K562 (cell line): ENCODE measurements around the gene ATP6V0D1. TPM values are rescaled to one million over a fixed set of nuclear protein-coding genes. Genes with fewer than 3 reads are reported as not detected.

Source experiments
- BRCA1 ChIP-seq, 2 experiments: fragments of 450-650 bp in 1 of 2; sonication (generic) in 1 of 2; formaldehyde crosslinking in 1 of 2; IDR thresholded peaks; 2 replicates each; pipeline versions ENCODE4 v1.5.0 to v1.6.1; 2017 to 2020; ENCODE audit warnings: mild to moderate bottlenecking in 1 of 2, missing genetic modification reagents in 1 of 2
- DNMT1 ChIP-seq: fragments of 450-650 bp; IDR thresholded peaks from 2 replicates; pipeline ENCODE4 v1.6.1; 2016; ENCODE audit warnings: antibody characterized with exemption, mild to moderate bottlenecking
- ELF2 ChIP-seq: fragments of 250-450 bp; sonication (Bioruptor Pico); IDR thresholded peaks from 2 replicates; pipeline ENCODE4 v1.5.0; 2021; ENCODE audit warnings: mild to moderate bottlenecking
- ELF4 ChIP-seq: fragments of 450-650 bp; formaldehyde crosslinking; IDR thresholded peaks from 2 replicates; pipeline ENCODE4 v1.4.0; 2022; ENCODE audit warnings: missing genetic modification characterization
- HNRNPUL1 ChIP-seq: fragments of 200-400 bp; formaldehyde crosslinking; IDR thresholded peaks from 2 replicates; pipeline ENCODE4 v1.6.1; 2017; ENCODE audit warnings: low read length
- ILF3 ChIP-seq: fragments of 450-650 bp; IDR thresholded peaks from 2 replicates; pipeline ENCODE4 v1.6.1; 2018; ENCODE audit warnings: antibody characterized with exemption, mild to moderate bottlenecking, moderate library complexity, borderline replicate concordance
- MAZ ChIP-seq, 2 experiments: fragments of 450-650 bp in 1 of 2; sonication (generic) in 1 of 2; formaldehyde crosslinking; IDR thresholded peaks in 1 of 2; conservative IDR thresholded peaks in 1 of 2; 2 replicates each; pipeline versions ENCODE4 v1.4.0 to v1.5.0; 2020; ENCODE audit warnings: mild to moderate bottlenecking in 1 of 2, missing genetic modification reagents in 1 of 2
- MED1 ChIP-seq: sonication (generic); formaldehyde crosslinking; IDR thresholded peaks from 2 replicates; pipeline ENCODE4 v1.8.1; 2023; ENCODE audit warnings: missing genetic modification reagents, borderline replicate concordance
- MIER1 ChIP-seq: fragments of 450-650 bp; IDR thresholded peaks from 2 replicates; pipeline ENCODE4 v1.6.1; 2016; ENCODE audit warnings: antibody characterized with exemption, mild to moderate bottlenecking, low read depth
- MYC ChIP-seq, 2 experiments: fragments of 250-450 bp in 1 of 2; sonication (Bioruptor Pico) in 1 of 2; IDR thresholded peaks; 2 replicates each; pipeline versions ENCODE4 v1.5.1 to v1.6.1; 2012 to 2021; ENCODE audit warnings: low read depth in 2 of 2, borderline replicate concordance in 1 of 2, improper control_type of control experiment in 1 of 2, low read length in 1 of 2, mild to moderate bottlenecking in 1 of 2, moderate library complexity in 1 of 2
- POLR2AphosphoS5 ChIP-seq: IDR thresholded peaks from 2 replicates; pipeline ENCODE4 v1.6.1; 2011; ENCODE audit warnings: mild to moderate bottlenecking, low read depth, low read length, moderate library complexity; ENCODE audit not compliant: control insufficient read depth, insufficient read depth
- PREB ChIP-seq: sonication (generic); formaldehyde crosslinking; IDR thresholded peaks from 2 replicates; pipeline ENCODE4 v1.8.1; 2023; ENCODE audit warnings: mild to moderate bottlenecking, missing genetic modification reagents
- SMAD3 ChIP-seq: fragments of 450-650 bp; formaldehyde crosslinking; conservative IDR thresholded peaks from 2 replicates; pipeline ENCODE4 v1.4.0; 2020; ENCODE audit warnings: mild to moderate bottlenecking
- SNAPC5 ChIP-seq: fragments of 250-450 bp; sonication (Bioruptor Pico); IDR thresholded peaks from 2 replicates; pipeline ENCODE4 v1.8.0; 2021; ENCODE audit warnings: moderate library complexity, mild to moderate bottlenecking, inconsistent platforms
- YY1 ChIP-seq, 3 experiments: IDR thresholded peaks; 2 replicates each; pipeline ENCODE4 v1.6.1; 2011; ENCODE audit warnings: low read length in 2 of 3, mild to moderate bottlenecking in 2 of 3, moderate library complexity in 2 of 3, borderline replicate concordance in 1 of 3, control low read depth in 1 of 3, low read depth in 1 of 3; ENCODE audit not compliant: insufficient read depth in 3 of 3, insufficient replicate concordance in 2 of 3, control insufficient read depth in 1 of 3, insufficient read length in 1 of 3; ENCODE audit errors: extremely low read depth in 1 of 3
- ZBTB7A ChIP-seq: IDR thresholded peaks from 2 replicates; pipeline ENCODE4 v1.6.1; 2011; ENCODE audit warnings: low read depth, mild to moderate bottlenecking, low read length, moderate library complexity, borderline replicate concordance; ENCODE audit not compliant: control insufficient read depth
- ZC3H4 ChIP-seq: sonication (generic); formaldehyde crosslinking; IDR thresholded peaks from 2 replicates; pipeline ENCODE4 v1.9.0; 2021; ENCODE audit warnings: missing genetic modification reagents, borderline replicate concordance
- ZNF133 ChIP-seq: fragments of 250-450 bp; sonication (Bioruptor Pico); IDR thresholded peaks from 2 replicates; pipeline ENCODE4 v1.4.0; 2020; ENCODE audit warnings: mild to moderate bottlenecking
- ZNF282 ChIP-seq: sonication (generic); formaldehyde crosslinking; IDR thresholded peaks from 2 replicates; pipeline ENCODE4 v1.8.1; 2023; ENCODE audit warnings: missing genetic modification reagents
- ZNF398 ChIP-seq: fragments of 250-450 bp; sonication (Bioruptor Pico); IDR thresholded peaks from 2 replicates; pipeline ENCODE4 v1.8.0; 2021; ENCODE audit warnings: moderate library complexity, mild to moderate bottlenecking, inconsistent platforms
- ZNF668 ChIP-seq: fragments of 250-450 bp; sonication (Bioruptor Pico); IDR thresholded peaks from 2 replicates; pipeline ENCODE4 v1.8.0; 2022; ENCODE audit warnings: mild to moderate bottlenecking, inconsistent platforms
- ZNF695 ChIP-seq: fragments of 450-650 bp; formaldehyde crosslinking; IDR thresholded peaks from 2 replicates; pipeline ENCODE4 v1.4.0; 2020; ENCODE audit warnings: mild to moderate bottlenecking, moderate library complexity
- ZSCAN32 ChIP-seq: fragments of 450-650 bp; formaldehyde crosslinking; IDR thresholded peaks from 2 replicates; pipeline ENCODE4 v1.4.0; 2020; ENCODE audit warnings: mild to moderate bottlenecking, moderate library complexity
- polyA plus RNA-seq, 8 experiments: library from polyadenylated mRNA; depleted of rRNA in 4 of 8; stranded (reverse) in 5 of 8; unstranded in 3 of 8; fragments of >200 nt; fragmentation: Nextera tagmentation in 2 of 8; fragmentation: Illumina TruSeq in 1 of 8; extraction: Ambion mirVana in 2 of 8; extraction: Trizol in 1 of 8; gene quantifications; 2 replicates each; pipeline versions ENCODE4 v1.2.1 to v1.2.3, GENCODE V29; 2011 to 2014; ENCODE audit warnings: inconsistent platforms in 1 of 8, missing spikeins in 1 of 8
- total RNA-seq, 7 experiments: library from RNA; depleted of rRNA in 6 of 7; stranded (reverse); fragments of >200 nt in 6 of 7; fragmentation: Illumina TruSeq in 2 of 7; extraction: Trizol in 2 of 7; gene quantifications; 2 replicates each; pipeline versions ENCODE4 v1.2.1 to v1.2.3, GENCODE V29; 2011 to 2021; ENCODE audit warnings: low replicate concordance in 1 of 7

The ATP6V0D1 gene
- total and polyA plus RNA-seq, 9 of the 15 experiments (the other 6 are each of a cell fraction or from before 2014, with no cell fraction given): 23.2 to 69.7 (median 45.6) TPM

- TF ChIP-seq HNRNPUL1: no peak
- no peak for TF ChIP-seq MIER1
- TF ChIP-seq ZSCAN32 (CRISPR knock-in tag): no peak
- no peak for TF ChIP-seq ZNF282 (CRISPR knock-in tag)
- TF ChIP-seq ZC3H4 (CRISPR knock-in tag): no peak
- TF ChIP-seq PREB (CRISPR knock-in tag): no peak
- TF ChIP-seq ZNF695 (CRISPR knock-in tag): no peak
- no peak for TF ChIP-seq ILF3
- peak; percentile 37; the same call in 1 of the 2 replicates for TF ChIP-seq POLR2AphosphoS5
- TF ChIP-seq SMAD3 (CRISPR knock-in tag): no peak
- TF ChIP-seq ZNF668 (CRISPR knock-in tag): 0 out of 2 replicates have a peak, but pooled peaks have one; percentile 27
- TF ChIP-seq MED1 (CRISPR knock-in tag): no peak
- TF ChIP-seq ZBTB7A: no peak
- no peak for TF ChIP-seq MAZ (CRISPR knock-in tag; conservative IDR thresholded peaks at IDR 0.05 in 1 of 2, IDR thresholded peaks at IDR 0.05 in 1 of 2)
- no peak for TF ChIP-seq BRCA1 (IDR thresholded peaks at IDR 0.05)
- TF ChIP-seq BRCA1 (CRISPR knock-in tag; IDR thresholded peaks at IDR 0.05): no peak
- TF ChIP-seq DNMT1: no peak
- TF ChIP-seq ELF2 (CRISPR knock-in tag): 0 out of 2 replicates have a peak, but pooled peaks have one; percentile 21
- no peak for TF ChIP-seq ZNF133 (CRISPR knock-in tag)
- TF ChIP-seq ELF4 (CRISPR knock-in tag): 0 out of 2 replicates have a peak, but pooled peaks have one; percentile 5
- no peak for TF ChIP-seq SNAPC5 (CRISPR knock-in tag)
- TF ChIP-seq MYC (IDR thresholded peaks at IDR 0.05; ENCODE audit: low read depth, low read length): peak; percentile 80
- TF ChIP-seq MYC (CRISPR knock-in tag; IDR thresholded peaks at IDR 0.05; ENCODE audit: borderline replicate concordance, low read depth): no peak
- no peak for TF ChIP-seq YY1 (IDR thresholded peaks at IDR 0.05; ENCODE audit: borderline replicate concordance in 1 of 3, control insufficient read depth in 1 of 3, extremely low read depth in 1 of 3, insufficient read depth in 3 of 3, insufficient read length in 1 of 3, insufficient replicate concordance in 2 of 3, low read depth in 1 of 3, low read length in 2 of 3)
- TF ChIP-seq ZNF398: no peak
Observed at GRCh38 chr16:67504031-67505021, 23.4 kb upstream of the ATP6V0D1 start (continued).
